Measurements from ENCODE around the gene GALNT18.

The GALNT18 gene

DNA sequence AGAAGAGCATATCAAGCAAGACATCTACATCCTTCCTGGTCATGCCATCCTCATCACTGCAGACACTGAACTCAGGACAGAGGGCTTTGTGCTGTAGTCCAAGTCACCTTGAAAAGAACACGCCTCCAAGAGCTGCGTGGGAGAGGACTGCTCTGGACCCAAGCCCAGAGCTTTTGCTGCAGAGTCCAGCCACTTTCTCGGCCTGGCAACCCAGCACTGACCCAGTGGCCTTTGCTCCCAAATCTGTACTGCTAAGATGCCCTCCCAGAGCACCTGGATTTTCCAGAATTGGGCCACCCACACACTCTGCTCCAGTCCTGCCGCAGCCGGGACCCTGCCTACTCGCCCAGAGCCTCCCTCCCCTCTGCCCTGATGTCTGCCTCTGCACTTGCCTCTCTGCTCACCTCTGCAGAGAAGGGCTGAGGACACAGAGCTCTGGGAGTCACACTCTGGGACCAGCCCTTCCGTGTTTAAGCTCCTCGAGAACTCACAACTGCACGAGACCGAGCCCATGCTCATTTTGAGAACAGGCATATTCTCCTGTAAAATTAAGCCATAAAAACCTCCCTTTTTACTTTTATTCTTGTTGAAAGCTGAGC lies 185.0 kb downstream of the GALNT18 start:
- no peak for DNase-seq (ENCODE audit: low read depth in 2 of 2)

DNA sequence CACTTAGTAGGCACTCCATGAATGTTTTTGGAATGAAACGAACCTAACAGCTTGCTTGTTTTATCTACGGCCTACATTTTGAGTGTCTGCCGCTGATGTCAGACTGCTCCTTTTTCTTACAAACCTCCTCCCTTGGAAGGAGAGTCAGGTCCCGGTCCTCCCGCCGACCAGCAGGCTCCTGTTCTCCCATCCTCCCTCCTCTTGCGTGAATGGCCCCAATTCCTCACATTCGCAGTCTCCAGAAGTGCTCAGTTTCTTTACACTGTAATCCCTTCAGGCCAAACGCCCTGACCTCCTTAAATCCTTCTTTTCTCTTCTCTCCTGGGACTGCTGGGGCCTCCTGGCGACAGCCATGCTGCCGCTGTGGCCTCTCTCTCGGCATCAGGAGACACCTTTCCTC lies 186.2 kb downstream of the GALNT18 start:
- no peak for DNase-seq (ENCODE audit: low read depth in 2 of 2)

DNA sequence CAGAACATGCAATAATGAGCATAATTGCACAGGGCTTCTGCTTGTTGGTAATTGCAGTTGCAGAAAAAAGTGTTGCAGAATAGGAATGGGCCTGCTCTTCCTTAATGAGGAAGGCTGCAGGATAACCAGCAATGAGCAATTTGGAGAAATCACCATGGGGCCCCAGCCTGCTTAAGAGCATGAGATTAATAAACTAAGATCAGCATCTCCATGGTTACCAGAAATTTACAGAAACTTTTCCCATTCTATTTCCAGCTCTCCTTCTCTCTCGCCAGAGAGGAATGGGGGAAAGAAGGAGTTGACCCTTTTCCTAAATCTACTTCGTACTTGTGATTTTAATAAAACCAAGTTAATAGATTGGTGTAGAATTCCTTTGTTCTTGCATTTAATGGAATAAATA lies 187.8 kb downstream of the GALNT18 start:
- DNase-seq (ENCODE audit: low read depth in 2 of 2), result no peak

DNA sequence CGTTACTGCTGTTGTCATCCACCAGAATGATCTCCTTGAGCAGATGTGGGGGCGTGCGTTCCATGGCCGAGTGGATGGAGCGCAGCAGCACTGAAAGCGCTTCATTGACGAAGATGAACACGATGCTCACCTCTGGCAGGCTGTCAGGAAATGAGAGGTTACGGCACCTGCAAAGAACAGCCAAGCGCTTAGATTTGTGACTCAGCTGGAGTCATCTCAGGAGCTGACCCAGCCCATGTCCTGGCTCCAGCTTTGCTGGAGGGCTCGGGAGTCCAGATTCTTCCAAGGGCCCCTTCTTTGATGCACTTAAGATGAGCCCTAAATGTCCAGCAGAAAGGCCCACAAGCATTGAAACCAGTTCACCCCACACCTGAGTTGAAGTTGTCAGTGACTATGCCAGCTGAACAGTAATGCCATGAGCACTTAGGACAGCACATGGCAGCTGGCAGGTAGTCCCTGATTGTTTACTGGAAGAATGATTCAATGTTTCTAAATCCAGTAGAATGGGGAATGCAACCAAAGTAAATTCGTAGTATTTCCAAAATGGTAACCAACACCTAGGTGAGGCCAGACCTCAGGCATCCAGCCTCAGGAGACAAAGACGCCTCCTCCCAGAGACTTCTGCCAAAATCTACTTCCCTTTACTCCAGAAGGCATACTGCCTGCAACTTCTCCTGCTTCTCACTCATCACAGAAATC lies 189.0 kb downstream of the GALNT18 start:
- DNase-seq (ENCODE audit: low read depth in 2 of 2), result no peak

DNA sequence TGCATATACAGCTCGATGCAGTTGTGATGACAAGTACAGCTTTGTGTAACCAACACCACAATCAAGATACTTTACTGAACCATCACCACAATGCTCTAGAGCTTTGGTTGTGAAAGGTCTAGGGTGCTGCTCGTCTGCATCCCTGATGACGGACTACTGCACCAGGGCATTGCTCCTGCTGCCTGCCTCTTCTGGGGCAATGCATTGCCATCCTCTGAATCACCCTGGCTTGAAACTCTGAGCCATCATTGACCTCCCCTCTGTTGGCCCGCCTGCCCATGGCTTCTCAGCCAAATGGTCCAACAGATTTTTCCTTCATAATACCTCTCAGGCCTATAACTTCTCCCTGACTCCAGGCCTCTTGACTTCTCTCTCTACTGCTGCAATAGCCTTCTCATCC lies 191.4 kb downstream of the GALNT18 start:
- DNase-seq (ENCODE audit: low read depth in 2 of 2), result no peak

DNA sequence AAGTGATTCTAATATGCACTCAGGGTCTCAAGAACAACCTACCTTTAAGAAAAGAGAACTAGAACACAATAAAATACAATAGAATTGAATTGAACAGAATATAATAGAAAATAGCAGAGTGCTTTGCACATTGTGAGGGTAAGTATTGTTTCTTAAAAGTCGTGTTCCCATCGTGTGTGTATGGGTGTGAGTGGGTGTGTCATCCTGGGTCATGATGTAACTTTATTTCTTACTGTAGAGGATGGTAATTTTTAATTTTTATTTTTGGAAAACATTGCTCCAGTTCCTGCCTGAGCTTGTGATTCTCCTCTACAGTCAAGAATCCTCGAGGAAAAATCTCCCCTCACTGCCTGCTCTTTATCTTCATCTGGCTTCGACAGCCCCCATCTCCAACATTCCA lies 193.1 kb downstream of the GALNT18 start:
- no peak for DNase-seq (ENCODE audit: low read depth in 2 of 2)

DNA sequence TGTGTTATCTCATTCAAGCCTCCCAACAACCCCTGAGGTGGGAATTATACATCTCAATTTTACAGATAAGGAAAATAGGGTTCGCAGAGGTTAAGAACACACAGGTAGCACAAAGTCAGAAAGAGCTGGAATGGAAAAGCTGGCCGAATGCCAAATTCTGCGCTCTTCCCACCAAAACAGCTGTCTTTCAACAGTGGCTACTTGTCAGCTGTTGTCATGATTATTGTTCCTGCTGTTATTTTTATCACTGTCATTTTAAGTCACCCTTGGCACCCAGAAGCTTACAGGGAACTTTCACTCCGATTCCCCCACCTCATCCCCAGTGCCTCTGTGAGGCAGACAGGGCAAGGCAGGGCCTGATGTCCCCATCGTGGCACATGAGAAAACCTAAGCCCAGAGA lies 194.3 kb downstream of the GALNT18 start:
- no peak for DNase-seq (ENCODE audit: low read depth in 2 of 2)

DNA sequence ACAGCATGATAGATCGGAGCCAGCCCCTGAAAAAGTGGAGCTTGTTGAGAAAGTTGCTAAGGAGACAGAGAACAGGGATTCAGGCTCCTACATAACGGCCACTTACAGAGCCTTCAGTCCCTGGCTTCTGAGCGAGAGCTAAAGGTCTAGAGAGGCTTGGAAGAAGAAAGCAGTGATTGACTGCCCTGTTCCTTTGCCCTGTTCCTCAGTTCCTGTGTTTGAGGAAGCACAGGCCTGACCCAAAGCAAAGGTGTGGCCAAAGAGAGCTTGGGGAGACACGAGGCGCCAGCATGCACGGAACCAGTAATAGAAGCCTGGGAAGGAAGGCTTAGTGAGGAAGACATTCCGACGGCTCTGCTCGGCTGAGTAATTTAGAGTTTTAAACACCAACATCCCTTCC lies 194.7 kb downstream of the GALNT18 start:
- DNase-seq (ENCODE audit: low read depth in 2 of 2), result no peak

DNA sequence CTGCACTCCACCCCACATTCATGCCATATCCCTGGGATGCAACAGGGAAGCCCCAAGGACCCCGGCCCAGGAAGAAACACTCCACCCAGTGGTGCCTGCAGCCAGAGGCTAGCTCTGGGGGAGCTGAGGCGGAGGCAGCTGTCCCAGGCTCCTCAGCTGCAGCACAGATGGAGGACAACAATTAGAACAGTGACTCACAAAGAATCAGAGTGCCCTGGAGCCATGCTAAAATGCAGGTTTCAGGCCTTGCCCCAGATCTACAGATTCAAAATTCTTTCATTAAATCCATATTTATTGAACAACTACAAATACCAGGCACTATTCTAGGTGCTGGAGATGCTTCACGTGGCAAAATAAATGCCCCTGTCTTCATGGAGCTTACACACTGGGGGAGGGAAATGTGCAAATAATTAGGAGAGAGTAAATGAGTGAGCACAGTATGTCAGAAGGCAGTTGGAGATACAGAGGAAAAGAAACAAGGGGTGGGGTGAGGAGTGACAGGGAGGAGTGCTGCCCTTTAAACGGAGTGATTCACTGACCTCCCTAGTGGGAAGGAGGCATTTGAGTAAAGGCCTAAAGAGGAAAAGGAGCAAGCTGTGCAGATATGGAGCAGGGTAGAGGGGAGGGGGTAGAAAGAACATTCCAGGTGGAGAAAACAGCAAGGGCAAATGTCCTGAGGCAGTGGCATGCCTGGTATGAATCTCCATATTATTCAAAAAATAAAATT lies 195.4 kb downstream of the GALNT18 start:
- DNase-seq (ENCODE audit: low read depth in 2 of 2), result no peak

DNA sequence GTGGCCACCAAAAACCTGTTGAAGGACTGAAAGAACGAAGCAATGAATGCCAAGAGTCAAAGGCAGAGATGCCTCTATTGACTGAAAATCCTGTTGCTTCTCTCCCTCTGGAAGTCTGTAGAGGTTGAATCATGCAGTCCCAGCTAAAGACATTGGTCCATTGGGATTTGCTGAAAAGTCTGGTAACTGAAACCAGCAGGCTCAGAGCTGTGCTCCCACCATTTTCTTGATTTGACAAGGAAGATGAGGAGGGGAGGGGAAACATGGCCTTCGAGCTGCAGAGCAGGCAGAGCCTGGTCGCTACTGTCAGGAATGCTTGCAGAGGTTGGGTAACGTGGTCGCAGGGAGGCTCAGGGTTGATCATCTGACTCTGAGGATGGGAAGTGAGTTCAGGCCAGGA lies 196.0 kb downstream of the GALNT18 start:
- DNase-seq (ENCODE audit: low read depth in 2 of 2), result no peak

DNA sequence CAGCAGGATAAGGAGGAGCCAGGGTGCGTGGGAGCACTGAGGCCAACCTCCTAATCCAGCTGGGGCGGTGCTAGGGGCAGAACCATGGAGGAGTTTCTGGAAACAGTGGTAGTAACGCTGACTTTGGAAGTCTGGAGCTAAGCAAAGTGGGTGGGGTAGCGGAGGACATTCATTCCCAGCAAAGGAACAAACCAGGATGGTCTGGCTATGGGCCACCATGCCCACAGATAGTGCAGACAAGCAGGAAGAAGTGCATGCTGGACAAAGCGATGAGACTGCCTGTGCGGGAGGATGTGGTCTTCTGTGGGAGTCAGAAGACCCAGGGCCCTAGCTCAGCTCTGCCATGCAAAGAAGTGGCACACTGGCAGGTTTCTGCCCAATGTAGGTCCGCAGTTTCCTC lies 197.1 kb downstream of the GALNT18 start:
- no peak for DNase-seq (ENCODE audit: low read depth in 2 of 2)

DNA sequence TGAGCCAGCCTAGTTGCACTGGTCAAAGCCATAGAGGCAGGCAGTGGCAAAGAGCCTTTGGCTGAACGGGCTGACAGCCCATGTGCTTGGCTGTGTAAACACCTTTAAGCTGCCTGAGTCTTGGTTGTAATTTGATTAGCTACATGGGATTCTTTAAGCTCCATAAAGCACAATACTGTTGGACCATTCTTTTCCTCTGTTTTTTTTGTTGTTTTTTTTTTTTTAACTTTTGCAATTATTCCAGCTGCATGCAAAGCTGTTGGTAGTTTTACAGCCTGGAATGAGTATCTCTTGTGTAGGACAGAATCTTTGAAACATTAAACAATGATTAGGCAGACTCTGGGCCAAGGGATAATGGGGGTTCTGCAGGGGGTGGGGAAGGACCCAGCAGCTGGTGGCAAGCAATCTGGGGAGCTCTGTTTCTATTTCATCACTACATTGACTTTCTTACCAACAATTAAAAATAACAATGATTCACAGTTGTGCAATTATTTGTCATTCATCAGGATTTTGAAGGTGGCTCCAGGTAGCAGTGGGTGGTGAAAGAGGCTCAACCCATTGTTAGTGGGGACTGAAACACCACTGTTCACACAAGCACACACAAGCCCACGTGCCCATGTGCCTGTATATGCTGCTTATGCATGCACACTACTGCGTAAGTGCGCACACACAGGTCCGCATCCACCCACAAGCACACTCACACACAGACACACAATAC lies 199.2 kb downstream of the GALNT18 start:
- no peak for DNase-seq (ENCODE audit: low read depth in 2 of 2)

DNA sequence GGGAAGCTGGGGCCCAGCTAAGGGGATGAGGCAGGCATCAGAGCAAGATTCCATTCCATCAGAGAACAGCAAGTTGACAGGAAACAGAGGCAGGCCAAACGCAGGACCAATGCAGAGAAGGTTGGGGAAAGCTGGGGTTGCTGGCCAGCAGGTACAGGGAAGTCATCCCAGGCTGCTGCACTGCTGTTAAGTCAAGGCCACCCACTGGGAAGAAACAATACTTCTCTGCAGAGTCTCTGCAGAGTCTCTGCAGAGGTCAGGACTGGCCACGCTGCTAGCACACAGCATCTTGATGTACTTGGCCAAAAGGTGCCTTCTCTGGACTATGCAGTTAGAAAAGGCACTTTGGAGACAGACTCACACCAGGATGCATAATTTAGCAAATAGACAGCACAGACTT lies 200.3 kb downstream of the GALNT18 start:
- no peak for DNase-seq (ENCODE audit: low read depth in 2 of 2)

DNA sequence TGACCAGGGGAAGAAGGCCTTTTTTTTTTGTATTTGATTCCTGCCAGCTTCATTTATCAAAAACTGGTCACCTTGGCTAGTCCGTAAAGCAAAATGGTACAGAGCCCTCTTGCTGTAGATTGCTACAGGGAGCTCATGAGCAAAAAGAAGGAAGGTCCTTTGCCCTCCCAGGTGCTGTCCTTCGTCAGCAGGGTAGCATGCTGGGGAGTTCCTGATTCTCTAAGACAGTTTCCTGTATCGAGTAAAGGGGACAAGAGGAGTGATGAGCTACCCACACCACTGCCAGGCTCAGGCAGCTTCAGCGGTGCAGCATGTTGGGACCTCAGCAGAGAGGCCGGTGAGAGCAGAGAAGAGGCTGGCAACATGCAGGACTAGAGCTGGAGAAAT lies 200.9 kb downstream of the GALNT18 start:
- DNase-seq (ENCODE audit: low read depth in 2 of 2), result no peak

DNA sequence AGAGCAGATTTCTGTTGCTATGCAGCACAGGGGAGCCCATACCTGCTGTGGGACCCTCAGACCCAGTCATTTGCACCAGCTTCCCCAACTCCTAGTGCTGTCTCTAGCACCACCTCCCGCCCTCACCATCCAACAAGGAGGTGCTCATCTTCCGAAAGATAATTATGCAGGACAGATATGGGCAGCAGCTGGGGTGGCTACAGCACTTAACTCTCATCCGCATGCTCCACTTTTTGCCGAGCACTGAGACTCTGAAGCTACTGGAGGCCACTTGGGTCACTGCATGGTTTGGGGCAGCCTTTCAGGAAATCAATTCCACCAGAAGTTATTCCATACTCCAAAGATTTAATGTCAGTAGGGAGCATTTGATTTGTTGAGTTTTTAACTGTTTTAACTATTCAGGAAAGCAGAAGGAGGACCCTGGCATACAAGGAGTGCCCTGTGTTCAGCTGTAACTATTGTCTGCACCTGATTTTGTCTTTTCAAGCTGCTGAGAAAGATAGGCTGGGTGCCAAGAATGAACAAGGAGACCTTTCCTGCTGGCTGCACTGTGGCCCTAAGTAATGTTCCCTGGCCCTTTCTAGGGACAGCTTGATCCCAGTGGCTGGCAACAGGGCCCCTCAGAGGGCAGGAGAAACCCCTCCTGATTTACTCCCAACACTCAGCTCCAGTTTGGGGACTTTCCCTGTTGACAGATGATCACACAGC lies 201.5 kb downstream of the GALNT18 start:
- no peak for DNase-seq (ENCODE audit: low read depth in 2 of 2)

DNA sequence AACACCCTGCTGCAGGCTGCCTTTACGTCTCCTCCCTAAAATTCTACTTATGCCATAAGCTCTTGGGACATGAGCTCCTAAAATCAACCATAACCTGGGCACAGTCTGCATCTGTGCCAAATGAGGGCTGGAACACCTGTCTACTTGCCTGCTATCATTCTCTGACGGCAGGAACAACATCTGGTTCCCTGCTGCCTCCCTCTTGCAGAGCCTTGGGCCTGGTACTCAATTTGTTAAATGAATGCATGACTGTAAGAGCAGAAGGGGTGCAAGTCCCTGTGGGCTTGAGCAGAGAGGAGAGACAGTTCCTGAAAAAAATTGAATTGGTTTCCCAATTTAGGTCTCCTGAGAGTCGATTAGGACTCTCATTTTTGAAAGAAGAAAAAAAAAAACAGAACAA lies 202.1 kb downstream of the GALNT18 start:
- no peak for DNase-seq (ENCODE audit: low read depth in 2 of 2)

DNA sequence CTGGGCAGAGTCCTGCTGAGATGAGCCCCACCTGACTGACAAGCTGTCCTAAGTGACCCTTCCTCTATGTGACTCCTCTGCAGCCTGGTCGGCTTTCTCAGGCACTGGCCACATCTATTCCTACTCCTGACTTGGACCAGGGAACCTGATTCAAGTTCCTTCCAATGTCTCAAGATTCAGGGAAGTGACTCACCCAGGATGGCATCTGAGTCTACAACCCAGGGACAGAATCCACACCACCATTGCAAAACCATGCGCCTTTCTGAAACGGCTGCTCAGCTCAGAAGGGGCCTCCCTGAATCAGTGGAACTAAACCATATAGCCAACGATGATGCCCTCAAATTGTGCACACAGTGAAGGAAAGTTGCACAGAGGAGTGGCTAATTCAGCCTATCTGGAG lies 204.9 kb downstream of the GALNT18 start:
- no peak for DNase-seq (ENCODE audit: low read depth in 2 of 2)

DNA sequence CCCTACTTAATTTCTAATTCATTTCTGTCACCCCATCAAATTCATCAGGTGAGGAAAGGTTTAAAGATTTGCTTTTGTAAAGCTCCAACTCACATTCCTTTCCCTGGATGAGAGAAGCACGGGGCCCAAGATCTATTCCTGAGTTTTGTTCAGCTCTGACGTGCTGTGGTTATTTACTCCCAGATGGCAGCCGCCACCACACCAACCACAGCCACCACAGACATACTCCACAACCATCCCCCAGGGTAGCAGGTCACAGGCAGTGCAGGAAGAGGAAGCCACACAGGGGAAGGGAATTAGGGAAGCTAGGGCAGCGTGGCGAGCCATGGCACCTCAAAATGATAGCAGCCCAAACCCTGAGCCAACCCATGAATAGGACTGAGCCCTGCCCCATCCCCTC lies 205.3 kb downstream of the GALNT18 start:
- no peak for DNase-seq (ENCODE audit: low read depth in 2 of 2)

DNA sequence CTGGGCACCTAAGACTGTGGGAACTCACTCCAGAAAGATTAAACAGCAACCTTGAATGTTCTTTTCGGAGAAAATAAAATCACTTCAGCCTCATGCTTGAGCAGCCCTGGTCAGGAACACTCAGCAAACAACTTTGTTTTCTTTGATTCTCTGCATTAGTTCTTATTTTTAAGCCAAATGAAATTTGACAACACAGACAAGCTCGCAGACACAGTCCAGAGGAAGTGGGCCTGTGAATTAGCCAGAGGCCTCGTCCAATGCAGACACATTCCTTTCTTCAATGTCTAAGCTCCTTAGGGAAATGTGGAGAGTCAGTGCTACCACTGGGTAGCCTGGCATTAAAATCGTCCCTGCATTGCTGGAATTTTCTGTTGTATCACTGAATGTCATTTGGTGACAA lies 205.9 kb downstream of the GALNT18 start:
- no peak for DNase-seq (ENCODE audit: low read depth in 2 of 2)

DNA sequence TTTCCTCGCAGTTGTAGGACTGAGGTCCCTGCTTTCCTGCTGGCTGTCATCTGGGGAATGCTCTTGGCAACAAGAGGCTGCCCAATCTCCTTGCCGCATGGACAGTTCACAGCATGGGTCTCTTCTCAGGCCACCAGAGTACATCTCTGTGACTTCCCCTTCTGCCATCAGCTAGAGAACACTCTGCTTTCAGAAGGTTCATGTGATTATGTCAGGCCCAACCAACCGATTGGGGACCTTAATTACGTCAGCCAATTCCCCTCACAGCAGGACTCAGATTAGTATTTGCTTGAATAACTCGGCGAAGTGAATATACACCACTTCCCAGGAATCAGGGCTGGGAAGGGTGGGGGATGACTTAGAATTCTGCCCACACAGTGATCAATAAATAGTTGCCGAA lies 206.8 kb downstream of the GALNT18 start:
- no peak for DNase-seq (ENCODE audit: low read depth in 2 of 2)

DNA sequence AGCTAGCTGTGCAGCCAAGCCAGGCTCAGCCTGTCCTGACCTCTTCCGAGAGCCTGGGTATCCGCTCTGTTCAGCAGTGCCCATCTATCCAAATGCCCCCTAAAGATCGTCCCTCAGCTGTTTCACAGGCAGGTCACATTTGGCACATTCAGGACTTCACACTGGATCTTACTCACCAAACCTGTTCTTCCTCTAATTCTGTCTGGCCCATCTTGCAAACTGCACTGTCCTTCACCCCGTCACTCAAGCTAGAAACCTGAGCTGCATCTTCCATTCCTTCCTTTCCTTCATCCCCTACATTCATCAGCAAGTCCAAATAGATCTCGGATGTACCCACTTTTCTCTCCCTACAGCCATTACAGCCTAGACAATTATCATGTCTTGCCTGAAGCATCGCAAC lies 208.0 kb downstream of the GALNT18 start:
- DNase-seq (ENCODE audit: low read depth in 2 of 2), result no peak

DNA sequence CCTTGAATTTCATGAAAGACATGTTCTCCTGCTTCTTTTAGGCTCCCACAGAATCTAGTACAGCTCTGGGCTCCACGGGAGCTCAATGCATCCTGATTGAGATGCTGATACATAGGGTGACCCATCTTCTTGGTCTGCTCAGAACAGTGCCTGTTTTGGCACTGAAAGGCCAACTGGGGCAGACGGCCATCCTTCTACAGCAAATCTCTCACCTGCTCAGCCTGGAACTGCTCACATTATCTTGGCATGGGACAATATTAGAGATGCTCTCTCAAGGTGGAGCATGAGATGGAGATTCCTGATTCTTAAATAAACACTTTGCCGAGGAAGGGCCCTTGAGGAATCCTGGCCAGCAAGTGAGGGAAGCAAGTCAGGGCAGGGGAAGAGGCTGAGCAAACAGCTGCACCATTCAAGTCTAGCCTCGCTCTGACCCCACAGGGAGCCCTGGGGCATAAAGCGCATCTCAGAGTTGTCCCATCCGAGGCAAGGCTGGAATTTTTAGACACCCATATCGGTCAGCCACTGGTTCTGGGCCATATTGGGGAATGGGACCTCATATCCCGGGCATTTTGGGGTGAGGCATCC lies 210.3 kb downstream of the GALNT18 start:
- DNase-seq (ENCODE audit: low read depth in 2 of 2), result no peak
